ENCODE results near the gene BPI. TPM values are rescaled to one million over a fixed set of nuclear protein-coding genes. Genes with fewer than 3 reads are reported as not detected.

The BPI gene
- total RNA-seq, 1 donor from 2014 or later = not detected

GRCh38 chr20:38267901-38268514 lies 35.9 kb upstream of the BPI start:
- no peak for DNase-seq (ENCODE audit: low read depth)
- TF ChIP-seq CTCF (IDR thresholded peaks at IDR 0.05; ENCODE audit: insufficient read depth, low read length, poor library complexity, severe bottlenecking) = no peak
- no peaks in the 10 kb centered on the region for H3K36me3 ChIP-seq (ENCODE audit: control insufficient read depth, insufficient read depth, low read length)
- H3K27me3 ChIP-seq (ENCODE audit: control insufficient read depth, insufficient read depth, low read length) = no peaks in the 10 kb centered on the region
- H3K4me3 ChIP-seq (ENCODE audit: low read depth, low read length) = no peak overlapping the region

GRCh38 chr20:38269040-38269439 lies 34.9 kb upstream of the BPI start:
- no peaks in the 10 kb centered on the region for H3K36me3 ChIP-seq (ENCODE audit: control insufficient read depth, insufficient read depth, low read length)
- H3K27me3 ChIP-seq (ENCODE audit: control insufficient read depth, insufficient read depth, low read length) = no peaks in the 10 kb centered on the region
- no peak overlapping the region for H3K4me3 ChIP-seq (ENCODE audit: low read depth, low read length)
- TF ChIP-seq CTCF (IDR thresholded peaks at IDR 0.05; ENCODE audit: insufficient read depth, low read length, poor library complexity, severe bottlenecking) = no peak
- no peak for DNase-seq (ENCODE audit: low read depth)

GRCh38 chr20:38269715-38270114 lies 34.2 kb upstream of the BPI start:
- Histone ChIP-seq H3K4me3 (ENCODE audit: low read depth, low read length) (no peak overlapping the region), H3K27me3 (ENCODE audit: control insufficient read depth, insufficient read depth, low read length) (no peaks in the 10 kb centered on the region), H3K36me3 (ENCODE audit: control insufficient read depth, insufficient read depth, low read length) (no peaks in the 10 kb centered on the region)
- no peak for DNase-seq (ENCODE audit: low read depth)
- TF ChIP-seq CTCF (IDR thresholded peaks at IDR 0.05; ENCODE audit: insufficient read depth, low read length, poor library complexity, severe bottlenecking) = no peak

- no peak overlapping the region for H3K4me3 ChIP-seq (ENCODE audit: low read depth, low read length)
- peak; percentile 82 for DNase-seq (ENCODE audit: low read depth)
- TF ChIP-seq CTCF (IDR thresholded peaks at IDR 0.05; ENCODE audit: insufficient read depth, low read length, poor library complexity, severe bottlenecking) = no peak
- no peaks in the 10 kb centered on the region for H3K36me3 ChIP-seq (ENCODE audit: control insufficient read depth, insufficient read depth, low read length)
- no peaks in the 10 kb centered on the region for H3K27me3 ChIP-seq (ENCODE audit: control insufficient read depth, insufficient read depth, low read length)
Measured at GRCh38 chr20:38270869-38271605, 32.9 kb upstream of the BPI start.

- no peaks in the 10 kb centered on the region for H3K27me3 ChIP-seq (ENCODE audit: control insufficient read depth, insufficient read depth, low read length)
- no peak for DNase-seq (ENCODE audit: low read depth)
- H3K4me3 ChIP-seq (ENCODE audit: low read depth, low read length) = no peak overlapping the region
- TF ChIP-seq CTCF (IDR thresholded peaks at IDR 0.05; ENCODE audit: insufficient read depth, low read length, poor library complexity, severe bottlenecking) = no peak
- H3K36me3 ChIP-seq (ENCODE audit: control insufficient read depth, insufficient read depth, low read length) = no peaks in the 10 kb centered on the region
Measured at GRCh38 chr20:38271608-38272120, 32.3 kb upstream of the BPI start.

Data from kidney epithelial cell (primary cell).